Psoas muscle (tissue), 8 donors: Measurements from ENCODE around the gene FAM181A. TPM values are rescaled to one million over a fixed set of nuclear protein-coding genes. Genes with fewer than 3 reads are reported as not detected.

Experiments
- ATAC-seq, 4 donors: fragments of 200-7000 bp; cut with Tn5 transposase; one replicate each; pipeline ENCODE4 v1.9.1; 2020; ENCODE audit warnings: moderate library complexity in 3 of 4, mild to moderate bottlenecking in 2 of 4
- DNase-seq, 2 donors: peaks; one replicate each; pipeline ENCODE4 v3.0.0-alpha.2; 2020
- H3K27ac ChIP-seq: fragments of 200-600 bp; one replicate; pipeline ENCODE4 v1.8.0; 2022
- H3K27me3 ChIP-seq, 3 donors: fragments of 200-600 bp in 1 of 3; one replicate each; pipeline versions ENCODE4 v1.6.1 to v1.8.0; 2013 to 2022; ENCODE audit warnings: low read length in 2 of 3, mild to moderate bottlenecking in 2 of 3, moderate library complexity in 1 of 3; ENCODE audit not compliant: insufficient read depth in 3 of 3
- H3K36me3 ChIP-seq, 2 donors: fragments of 200-600 bp in 1 of 2; one replicate each; pipeline versions ENCODE4 v1.6.1 to v1.8.0; 2013 to 2022; ENCODE audit warnings: low read depth in 1 of 2, mild to moderate bottlenecking in 1 of 2, moderate library complexity in 1 of 2; ENCODE audit not compliant: insufficient read depth in 1 of 2
- H3K4me1 ChIP-seq: fragments of 200-600 bp; one replicate; pipeline ENCODE4 v1.8.0; 2022
- H3K4me3 ChIP-seq: fragments of 200-600 bp; one replicate; pipeline ENCODE4 v1.8.0; 2022; ENCODE audit warnings: mild to moderate bottlenecking
- H3K9me3 ChIP-seq: fragments of 200-600 bp; one replicate; pipeline ENCODE4 v1.8.0; 2022
- whole genome bisulfite sequencing, 3 donors: extraction: QIAGEN DNeasy Blood & Tissue Kit; methylation state at CpG; one replicate each; pipeline versions ENCODE4 v1.1.6 to v1.1.7; 2013; 5-methylcytosine and 5-hydroxymethylcytosine counted together
- intact Hi-C, 2 donors: fragments of 100-400 bp; cut with DNase I; formaldehyde crosslinking; loops; one replicate each; pipeline versions ENCODE4 v1.11.0 to v1.14.2; 2022
- polyA plus RNA-seq, 3 donors: library from polyadenylated mRNA; stranded (reverse); fragments of 200-250 nt; gene quantifications; one replicate each; pipeline ENCODE4 v1.2.3, GENCODE V29; 2013
- total RNA-seq, 4 donors: library from RNA; stranded (reverse); fragmentation: NEBNext Ultra II Directional in 2 of 4; extraction: Animal tissue kit (Norgen Biotek cat#: 25700) in 2 of 4; gene quantifications; one replicate each; pipeline versions ENCODE4 v1.2.1 to v1.2.4, GENCODE V29; 2021 to 2023
- TF ChIP-seq, protein P1 (sequence below): fragments of 200-600 bp; IDR thresholded peaks from one replicate; pipeline ENCODE4 v1.8.0; 2022; ENCODE audit warnings: antibody characterized with exemption
- donor health status: healthy with polysubstance abuse.
- donor health status: DM: no; HTN: no; CAD: no; lungs with moderate emphysema.
- donor health status: Bipolar disorder and iron deficiency.
- donor health status: healthy.
- donor health status: DM: yes; HTN: yes; CAD: no.
- donor health status: DM: no; HTN: no; CAD: no.
- donor health status: DM: no; HTN: no; CAD: no.
- donor health status: DM: yes; HTN: yes; CAD: no.

Gene FAM181A
- total and polyA plus RNA-seq, 7 donors, result 0.14 to 0.32 TPM; not detected in 5

DNA sequence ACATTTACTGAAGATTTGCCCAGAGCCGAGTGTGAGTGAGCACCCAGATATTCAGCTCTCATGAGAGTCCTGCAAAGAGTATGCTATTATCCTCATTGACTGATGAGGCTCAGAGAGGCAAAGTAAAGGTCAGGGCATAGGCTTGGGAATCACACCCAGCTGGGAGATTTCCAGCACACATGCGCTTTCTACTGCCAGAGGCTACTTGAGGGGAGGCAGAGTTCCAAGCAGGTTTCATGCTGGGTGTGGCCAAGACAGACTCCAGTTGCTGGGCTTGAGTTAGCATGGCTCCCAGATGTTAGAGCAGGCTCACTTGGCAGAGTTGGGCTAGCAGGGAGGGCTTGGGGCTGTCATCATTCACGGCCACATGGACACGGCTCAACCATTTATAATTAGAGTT lies 14.4 kb upstream of the FAM181A start:
- H3K36me3 ChIP-seq, result peaks cover 0 to 5% of the 10 kb centered on the region in 2 donors
- H3K9me3 ChIP-seq, result no peaks in the 10 kb centered on the region
- no peak overlapping the region for H3K27ac ChIP-seq
- H3K4me1 ChIP-seq, result no peaks in the 10 kb centered on the region
- WGBS, 3 donors, result 47 to 63% (median 58%) methylated on average over 4 of the region's 4 CpGs
- DNase-seq (peak in 1 of 2 donors; percentile 23), ATAC-seq (peak in 1 of 4 donors; percentile 21)
- H3K4me3 ChIP-seq, result no peak overlapping the region
- intact Hi-C loops, result no loop called here
- no peaks in the 10 kb centered on the region for H3K27me3 ChIP-seq
- TF ChIP-seq, protein P1, sequence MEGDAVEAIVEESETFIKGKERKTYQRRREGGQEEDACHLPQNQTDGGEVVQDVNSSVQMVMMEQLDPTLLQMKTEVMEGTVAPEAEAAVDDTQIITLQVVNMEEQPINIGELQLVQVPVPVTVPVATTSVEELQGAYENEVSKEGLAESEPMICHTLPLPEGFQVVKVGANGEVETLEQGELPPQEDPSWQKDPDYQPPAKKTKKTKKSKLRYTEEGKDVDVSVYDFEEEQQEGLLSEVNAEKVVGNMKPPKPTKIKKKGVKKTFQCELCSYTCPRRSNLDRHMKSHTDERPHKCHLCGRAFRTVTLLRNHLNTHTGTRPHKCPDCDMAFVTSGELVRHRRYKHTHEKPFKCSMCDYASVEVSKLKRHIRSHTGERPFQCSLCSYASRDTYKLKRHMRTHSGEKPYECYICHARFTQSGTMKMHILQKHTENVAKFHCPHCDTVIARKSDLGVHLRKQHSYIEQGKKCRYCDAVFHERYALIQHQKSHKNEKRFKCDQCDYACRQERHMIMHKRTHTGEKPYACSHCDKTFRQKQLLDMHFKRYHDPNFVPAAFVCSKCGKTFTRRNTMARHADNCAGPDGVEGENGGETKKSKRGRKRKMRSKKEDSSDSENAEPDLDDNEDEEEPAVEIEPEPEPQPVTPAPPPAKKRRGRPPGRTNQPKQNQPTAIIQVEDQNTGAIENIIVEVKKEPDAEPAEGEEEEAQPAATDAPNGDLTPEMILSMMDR, result no peak

DNA sequence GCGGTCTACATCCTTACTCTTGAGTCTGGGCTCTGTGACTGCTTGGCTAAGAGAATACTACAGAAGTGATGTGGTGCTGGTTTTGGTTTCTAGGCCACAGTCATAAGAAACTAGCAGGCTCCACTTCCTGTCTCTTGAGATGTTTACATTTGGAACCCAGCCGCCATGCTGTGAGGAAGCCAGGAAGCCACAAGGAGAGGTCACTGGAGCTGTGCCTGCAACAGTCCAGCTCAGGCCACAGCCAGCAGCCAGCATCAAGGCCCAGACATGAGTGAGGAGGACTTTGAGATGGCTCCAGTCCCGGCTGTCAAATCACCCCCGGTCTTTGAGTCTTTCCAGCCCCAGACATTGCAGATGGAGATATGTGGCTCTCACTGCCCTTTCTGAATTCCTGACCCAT lies 12.9 kb upstream of the FAM181A start:
- ATAC-seq (no peak), DNase-seq (peak in 1 of 2 donors; percentile 25)
- Histone ChIP-seq H3K4me3 (no peak overlapping the region), H3K4me1 (no peaks in the 10 kb centered on the region), H3K36me3 (peaks cover 0 to 10% of the 10 kb centered on the region in 2 donors), H3K27ac (no peak overlapping the region), H3K9me3 (no peaks in the 10 kb centered on the region), H3K27me3 (no peaks in the 10 kb centered on the region)
- intact Hi-C loops, result no loop called here
- WGBS, 3 donors, result 85 to 94% (median 94%) methylated on average over 4 of the region's 4 CpGs
- TF ChIP-seq, protein P1, result no peak

DNA sequence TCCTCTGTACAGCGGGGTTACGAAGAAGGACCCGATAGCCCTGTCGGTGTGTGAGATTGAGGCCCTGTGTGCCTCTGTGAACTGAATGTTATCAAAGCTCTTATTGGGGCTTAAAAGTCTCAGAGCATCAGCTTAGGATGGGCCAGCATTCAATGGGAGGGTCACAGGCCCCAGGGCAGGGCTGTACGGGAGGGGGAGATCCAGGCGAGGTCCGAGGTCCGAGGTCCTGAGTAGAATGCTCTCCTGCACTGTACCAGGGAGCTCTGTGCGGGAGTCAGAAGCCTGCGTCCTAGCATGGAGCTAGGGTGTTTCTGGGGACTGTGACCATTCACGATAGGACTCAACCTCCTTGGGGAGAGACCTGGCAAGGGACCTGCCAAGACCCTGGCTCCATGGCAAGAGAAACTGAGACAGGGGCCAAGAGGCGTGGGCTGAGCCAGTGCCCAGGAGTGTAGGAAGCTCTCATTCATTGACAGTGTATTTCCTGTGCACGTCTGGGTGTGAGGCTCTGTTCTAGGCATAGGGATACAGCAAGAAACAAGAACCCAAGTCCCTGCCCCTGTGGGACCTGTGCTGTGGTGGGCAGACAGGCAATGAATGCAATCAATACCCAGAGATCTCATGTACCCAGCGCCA lies 12.0 kb upstream of the FAM181A start:
- intact Hi-C loops, result no loop called here
- WGBS, 3 donors, result 74 to 82% (median 75%) methylated on average over 14 of the region's 14 CpGs
- Histone ChIP-seq H3K27ac (no peak overlapping the region), H3K27me3 (no peaks in the 10 kb centered on the region), H3K9me3 (no peaks in the 10 kb centered on the region), H3K4me1 (no peaks in the 10 kb centered on the region), H3K4me3 (no peak overlapping the region), H3K36me3 (peaks cover 0 to 13% of the 10 kb centered on the region in 2 donors)
- ATAC-seq (peak in 1 of 4 donors; percentile 5), DNase-seq (peak in 1 of 2 donors; percentile 36)
- TF ChIP-seq, protein P1, result no peak

DNA sequence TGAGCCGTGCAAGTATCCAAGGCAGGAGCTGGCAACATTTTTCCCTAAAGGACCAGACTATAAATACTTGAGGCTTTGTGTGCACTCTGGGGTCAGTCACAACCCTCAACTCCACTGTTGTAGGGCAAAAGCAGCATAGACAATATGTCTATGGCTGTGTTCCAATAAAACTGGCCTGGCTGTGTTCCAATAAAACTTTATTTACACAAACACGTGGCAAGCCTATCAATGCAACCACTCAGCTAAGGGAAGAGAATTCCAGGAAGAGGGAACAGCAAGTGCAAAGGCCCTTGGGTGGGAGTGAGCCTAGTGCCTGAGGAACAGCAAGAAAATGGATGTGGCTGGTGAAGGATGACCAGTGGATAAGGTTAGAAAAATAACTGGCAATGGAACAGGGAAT lies 11.3 kb upstream of the FAM181A start:
- DNase-seq, result peak in 1 of 2 donors; percentile 8
- intact Hi-C loops, result no loop called here
- Histone ChIP-seq H3K36me3 (peaks cover 0 to 19% of the 10 kb centered on the region in 2 donors), H3K4me3 (no peak overlapping the region), H3K27me3 (no peaks in the 10 kb centered on the region), H3K27ac (no peak overlapping the region), H3K9me3 (no peaks in the 10 kb centered on the region), H3K4me1 (no peaks in the 10 kb centered on the region)
- WGBS, 3 donors, result 18 to 27% (median 26%) methylated on average over 2 of the region's 2 CpGs
- TF ChIP-seq, protein P1, result no peak
- no peak for ATAC-seq

DNA sequence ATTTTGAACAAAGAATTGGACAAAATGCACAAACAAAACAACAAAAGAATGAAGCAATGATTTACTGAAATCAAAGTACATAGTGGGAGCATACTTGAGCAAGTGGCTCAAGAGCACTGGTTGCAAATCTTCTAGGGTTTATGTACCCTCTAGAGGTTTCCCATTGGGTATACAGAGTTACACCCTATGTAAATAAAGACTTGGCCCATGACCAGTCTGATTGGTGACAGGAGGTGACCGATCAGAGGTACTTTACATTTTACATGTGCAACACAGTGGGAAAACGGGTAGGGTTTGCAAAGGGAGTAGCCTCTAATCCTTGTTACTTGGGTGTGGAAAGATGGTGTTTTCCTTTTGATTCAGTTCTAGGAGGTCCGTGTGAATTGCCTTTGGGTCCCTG lies 10.6 kb upstream of the FAM181A start:
- Histone ChIP-seq H3K4me3 (no peak overlapping the region), H3K9me3 (no peaks in the 10 kb centered on the region), H3K36me3 (peaks cover 0 to 25% of the 10 kb centered on the region in 2 donors), H3K4me1 (no peaks in the 10 kb centered on the region), H3K27me3 (no peaks in the 10 kb centered on the region), H3K27ac (no peak overlapping the region)
- WGBS, 3 donors, result 58 to 69% (median 66%) methylated on average over 3 of the region's 3 CpGs
- TF ChIP-seq, protein P1, result no peak
- DNase-seq (no peak), ATAC-seq (peak in 1 of 4 donors; percentile 7)
- intact Hi-C loops, result no loop called here
